H1 (cell line): Measurements from ENCODE around the gene RGR. TPM values are rescaled to one million over a fixed set of nuclear protein-coding genes. Genes with fewer than 3 reads are reported as not detected.

Experiments
- CTCF ChIA-PET: fragments of 300-600 bp; sonication (Branson Sonifier 250); formaldehyde crosslinking; loops from one replicate; lab custom pipeline; 2021; ENCODE audit not compliant: partially characterized antibody; lab: Charles Lee
- POLR2A ChIA-PET: fragments of 300-600 bp; sonication (Branson Sonifier 250); formaldehyde crosslinking; loops from one replicate; lab custom pipeline; 2021; ENCODE audit warnings: inconsistent platforms; ENCODE audit not compliant: partially characterized antibody; lab: Charles Lee
- DNase-seq, 2 experiments: peaks; one replicate each; pipeline versions ENCODE4 v3.0.0 to v3.0.0-alpha.2; 2010 to 2022; ENCODE audit warnings: low spot score in 2 of 2, low read depth in 1 of 2, mixed read lengths in 1 of 2
- FAIRE-seq: peaks from 2 replicates; lab custom pipeline; 2011; peaks lifted over from hg19 to GRCh38; lab: Jason Lieb, UNC
- H2AFZ ChIP-seq: 2 replicates; pipeline ENCODE4 v1.8.1; 2012; ENCODE audit warnings: low read length, inconsistent platforms
- H2AK5ac ChIP-seq: 2 replicates; pipeline ENCODE4 v1.6.1; 2013; ENCODE audit warnings: low read depth, low read length
- H2BK120ac ChIP-seq: replicated peaks from 2 replicates; pipeline ENCODE3; 2013; ENCODE audit warnings: low read depth, low read length, inconsistent platforms
- H2BK12ac ChIP-seq: 2 replicates; pipeline ENCODE4 v1.6.1; 2013; ENCODE audit warnings: low read depth, low read length
- H2BK15ac ChIP-seq: 2 replicates; pipeline ENCODE4 v1.6.1; 2013; ENCODE audit warnings: low read length
- H2BK20ac ChIP-seq: 2 replicates; pipeline ENCODE4 v1.6.1; 2013; ENCODE audit warnings: low read length
- H2BK5ac ChIP-seq: 2 replicates; pipeline ENCODE4 v1.6.1; 2013; ENCODE audit warnings: low read depth, low read length
- H3K14ac ChIP-seq: 2 replicates; pipeline ENCODE4 v1.6.1; 2013; ENCODE audit warnings: inconsistent platforms; ENCODE audit not compliant: insufficient read length
- H3K18ac ChIP-seq: 2 replicates; pipeline ENCODE4 v1.6.1; 2013; ENCODE audit warnings: low read length; ENCODE audit errors: extremely low read depth
- H3K23ac ChIP-seq: 2 replicates; pipeline ENCODE4 v1.6.1; 2013; ENCODE audit warnings: inconsistent platforms; ENCODE audit not compliant: insufficient read length
- H3K23me2 ChIP-seq: 2 replicates; pipeline ENCODE4 v1.6.1; 2013; ENCODE audit warnings: low read depth, low read length
- H3K27ac ChIP-seq: 2 replicates; pipeline ENCODE4 v1.6.1; 2011; ENCODE audit warnings: low read depth, low read length, inconsistent platforms
- H3K27me3 ChIP-seq, 4 experiments: replicated peaks in 1 of 4; 1 replicate in 1 of 4; 2 replicates in 3 of 4; pipeline versions ENCODE4 v1.6.1 to v1.8.1; 2011 to 2013; ENCODE audit warnings: low read length in 3 of 4, mild to moderate bottlenecking in 3 of 4, inconsistent platforms in 2 of 4, mixed read lengths in 2 of 4, moderate library complexity in 1 of 4; ENCODE audit not compliant: control insufficient read depth in 3 of 4, insufficient read depth in 3 of 4; ENCODE audit errors: extremely low read depth in 1 of 4
- H3K36me3 ChIP-seq, 4 experiments: 2 replicates each; pipeline versions ENCODE4 v1.6.1 to v1.8.1; 2011 to 2013; ENCODE audit warnings: mild to moderate bottlenecking in 4 of 4, low read length in 3 of 4, moderate library complexity in 2 of 4, control low read depth in 1 of 4, inconsistent platforms in 1 of 4; ENCODE audit not compliant: insufficient read depth in 4 of 4, control insufficient read depth in 2 of 4
- H3K4ac ChIP-seq: replicated peaks from 2 replicates; pipeline ENCODE3; 2013; ENCODE audit warnings: low read length, low read depth, mixed read lengths, inconsistent platforms; ENCODE audit not compliant: insufficient read length
- H3K4me1 ChIP-seq, 4 experiments: replicated peaks in 1 of 4; 1 replicate in 1 of 4; 2 replicates in 3 of 4; pipeline versions ENCODE4 v1.6.1 to v1.8.1; 2011 to 2013; ENCODE audit warnings: low read length in 3 of 4, inconsistent platforms in 2 of 4, mixed read lengths in 1 of 4; ENCODE audit not compliant: insufficient read depth in 4 of 4, control insufficient read depth in 3 of 4
- H3K4me2 ChIP-seq, 2 experiments: 2 replicates each; pipeline versions ENCODE4 v1.6.1 to v1.8.1; 2011 to 2013; ENCODE audit warnings: low read depth in 2 of 2, low read length in 2 of 2, control low read depth in 1 of 2, inconsistent platforms in 1 of 2, mild to moderate bottlenecking in 1 of 2; ENCODE audit not compliant: insufficient read depth in 1 of 2
- H3K4me3 ChIP-seq, 4 experiments: fragments of 200-600, 300-600 bp in 1 of 4; sonication (generic), shearing (Covaris generic), sonication (Bioruptor Twin) in 1 of 4; 2 replicates each; pipeline versions ENCODE4 v1.5.1 to v1.8.1; 2011 to 2016; ENCODE audit warnings: low read length in 4 of 4, low read depth in 3 of 4, control low read depth in 2 of 4, inconsistent platforms in 2 of 4, mild to moderate bottlenecking in 2 of 4, mixed read lengths in 1 of 4, moderate library complexity in 1 of 4; ENCODE audit not compliant: insufficient read depth in 2 of 4; ENCODE audit errors: extremely low read depth in 1 of 4
- H3K56ac ChIP-seq: replicated peaks from 2 replicates; pipeline ENCODE3; 2013; ENCODE audit warnings: low read depth, mild to moderate bottlenecking, mixed read lengths, low read length, inconsistent platforms; ENCODE audit not compliant: insufficient read length
- H3K79me1 ChIP-seq: 2 replicates; pipeline ENCODE4 v1.6.1; 2013; ENCODE audit warnings: low read depth, low read length, control low read depth
- H3K79me2 ChIP-seq, 2 experiments: 2 replicates each; pipeline versions ENCODE4 v1.6.1 to v1.8.1; 2012 to 2013; ENCODE audit warnings: low read length in 2 of 2, mild to moderate bottlenecking in 2 of 2, inconsistent platforms in 1 of 2; ENCODE audit not compliant: insufficient read depth in 2 of 2, control insufficient read depth in 1 of 2
- H3K9ac ChIP-seq, 4 experiments: replicated peaks in 1 of 4; 1 replicate in 1 of 4; 2 replicates in 3 of 4; pipeline versions ENCODE4 v1.6.1 to v1.8.1; 2011 to 2013; ENCODE audit warnings: low read depth in 3 of 4, low read length in 3 of 4, control low read depth in 2 of 4, mild to moderate bottlenecking in 2 of 4, moderate library complexity in 2 of 4, inconsistent platforms in 1 of 4; ENCODE audit errors: extremely low read depth in 1 of 4
- H3K9me3 ChIP-seq, 2 experiments: 2 replicates each; pipeline versions ENCODE4 v1.6.1 to v1.8.1; 2012 to 2013; ENCODE audit warnings: mild to moderate bottlenecking in 2 of 2, moderate library complexity in 2 of 2, control low read depth in 1 of 2, inconsistent platforms in 1 of 2, low read depth in 1 of 2, low read length in 1 of 2, mixed read lengths in 1 of 2; ENCODE audit not compliant: insufficient read depth in 2 of 2
- H4K20me1 ChIP-seq, 2 experiments: replicated peaks in 1 of 2; 2 replicates each; pipeline versions ENCODE3 to v1.8.1; 2011 to 2013; ENCODE audit warnings: inconsistent platforms in 2 of 2, low read length in 2 of 2, mild to moderate bottlenecking in 1 of 2; ENCODE audit not compliant: insufficient read depth in 2 of 2, control insufficient read depth in 1 of 2
- H4K5ac ChIP-seq: 2 replicates; pipeline ENCODE4 v1.6.1; 2013; ENCODE audit warnings: low read length, low read depth, mixed read lengths, inconsistent platforms; ENCODE audit not compliant: insufficient read length
- H4K8ac ChIP-seq: 2 replicates; pipeline ENCODE4 v1.8.0; 2013; ENCODE audit warnings: mild to moderate bottlenecking, moderate library complexity, low read length, inconsistent platforms; ENCODE audit not compliant: insufficient read depth; ENCODE audit errors: extremely low read depth
- H4K91ac ChIP-seq: replicated peaks from 2 replicates; pipeline ENCODE3; 2013; ENCODE audit warnings: low read length, mixed read lengths, inconsistent platforms; ENCODE audit not compliant: insufficient read length
- CHD1 ChIP-seq: IDR thresholded peaks from 2 replicates; pipeline ENCODE4 v1.6.1; 2012; ENCODE audit warnings: low read depth, low read length, improper control_type of control experiment
- CHD2 ChIP-seq: IDR thresholded peaks from 2 replicates; pipeline ENCODE4 v1.6.1; 2012; ENCODE audit warnings: low read length, improper control_type of control experiment
- CREB1 ChIP-seq: IDR thresholded peaks from 2 replicates; pipeline ENCODE4 v1.6.1; 2012; ENCODE audit warnings: inconsistent platforms
- JUND ChIP-seq: IDR thresholded peaks from 2 replicates; pipeline ENCODE4 v1.6.1; 2011; ENCODE audit warnings: mild to moderate bottlenecking, improper control_type of control experiment, low read length
- RAD21 ChIP-seq, 2 experiments: IDR thresholded peaks in 1 of 2; conservative IDR thresholded peaks in 1 of 2; 2 replicates each; pipeline ENCODE4 v1.6.1; 2011; ENCODE audit warnings: low read depth in 2 of 2, low read length in 2 of 2, improper control_type of control experiment in 1 of 2, inconsistent platforms in 1 of 2, mild to moderate bottlenecking in 1 of 2, moderate library complexity in 1 of 2
- SUZ12 ChIP-seq: fragments of 200-600 bp; sonication (generic); IDR thresholded peaks from 2 replicates; pipeline ENCODE4 v1.6.1; 2012; ENCODE audit warnings: mild to moderate bottlenecking, inconsistent platforms, low read length, moderate library complexity, mixed read lengths
- TBP ChIP-seq: IDR thresholded peaks from 2 replicates; pipeline ENCODE4 v1.6.1; 2011; ENCODE audit warnings: low read depth, low read length, improper control_type of control experiment
- TEAD4 ChIP-seq: IDR thresholded peaks from 2 replicates; pipeline ENCODE4 v1.6.1; 2012; ENCODE audit warnings: low read depth, low read length, inconsistent platforms, mixed read lengths
- WGBS, 2 experiments: shearing (Covaris generic) in 1 of 2; methylation state at CpG; one replicate each; pipeline versions ENCODE4 v1.1.6 to v1.1.7; 2013 to 2015; ENCODE audit warnings: low lambda C conversion rate in 2 of 2, mixed read lengths in 2 of 2, inconsistent platforms in 1 of 2, low coverage in 1 of 2, missing lambda C conversion rate in 1 of 2; ENCODE audit not compliant: insufficient replicate concordance in 2 of 2, insufficient coverage in 1 of 2, insufficient read length in 1 of 2; ENCODE audit errors: extremely low coverage in 1 of 2, missing lambda C conversion rate in 1 of 2; 5-methylcytosine and 5-hydroxymethylcytosine counted together
- polyA plus RNA-seq, 7 experiments: library from polyadenylated mRNA; depleted of rRNA in 3 of 7; stranded (reverse) in 5 of 7; unstranded in 2 of 7; fragments of >200 nt in 5 of 7; fragments of 200-250 nt in 2 of 7; gene quantifications; 1 replicate in 5 of 7; 2 replicates in 1 of 7; 4 replicates in 1 of 7; pipeline versions ENCODE4 v1.2.1 to v1.2.3, GENCODE V29; 2011 to 2013; ENCODE audit warnings: missing spikeins in 2 of 7, mixed read lengths in 2 of 7
- total RNA-seq: library from RNA; stranded (reverse); fragmentation: NEBNext Ultra II Directional; extraction: Animal tissue kit (Norgen Biotek cat#: 25700); gene quantifications from 2 replicates; pipeline ENCODE4 v1.2.1, GENCODE V29; 2021

The RGR gene
- total and polyA plus RNA-seq, 2 of the 8 experiments (the other 6 are each of a cell fraction or from before 2014, with no cell fraction given), result not detected

DNA sequence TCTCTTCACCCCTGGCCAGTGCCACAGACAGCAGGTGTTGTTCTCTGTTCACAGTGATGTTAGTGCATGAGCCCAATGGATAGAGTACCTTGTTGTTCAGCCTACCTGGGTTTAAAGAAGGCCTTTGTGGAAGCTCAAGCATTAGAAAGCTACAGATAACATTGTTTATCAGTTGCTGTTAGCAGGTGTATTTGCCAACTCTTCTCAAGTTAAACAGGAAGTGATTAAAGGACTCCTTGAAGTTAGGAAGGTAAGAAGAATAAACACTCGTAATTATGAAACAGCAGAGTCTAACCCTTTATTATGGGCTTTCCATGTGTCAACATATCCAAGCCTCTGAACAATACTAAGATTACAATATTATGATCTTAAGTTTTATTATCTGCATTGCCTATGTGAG is 25.9 kb downstream of the RGR start:
- H3K27me3 ChIP-seq, result no peaks in the 10 kb centered on the region
- DNase-seq (no peak), FAIRE-seq (no peak)
- H2BK12ac ChIP-seq, result no peak overlapping the region
- ChIA-PET POLR2A (interaction anchor here (0.6 kb wide), 1 partner anchor 51 kb away, joined by 3 read pairs; no protein-coding TSS in a partner anchor), CTCF (interaction anchor here (15.5 kb wide), 1 partner anchor 271 kb away, joined by 558 read pairs; no protein-coding TSS in a partner anchor)
- no peak overlapping the region for H3K56ac ChIP-seq
- no peak overlapping the region for H3K23ac ChIP-seq
- TF ChIP-seq JUND, result no peak
- TF ChIP-seq CHD2, result no peak
- TF ChIP-seq TEAD4, result no peak
- no peak for TF ChIP-seq CREB1
- TF ChIP-seq TBP, result no peak
- no peak for TF ChIP-seq RAD21 (IDR thresholded peaks at IDR 0.05 in 1 of 2, conservative IDR thresholded peaks at IDR 0.05 in 1 of 2; ENCODE audit: low read depth in 2 of 2, low read length in 2 of 2)
- no peak for TF ChIP-seq CHD1
- no peak for TF ChIP-seq SUZ12
- no peaks in the 10 kb centered on the region for H3K79me2 ChIP-seq
- no peak overlapping the region for H2BK15ac ChIP-seq
- WGBS, 2 experiments, result 83% methylated on average over 1 of the region's 1 CpG; no CpG with 5 or more reads in 1 of the 2 experiments
- H2AK5ac ChIP-seq, result no peak overlapping the region
- no peak overlapping the region for H4K8ac ChIP-seq
- H2BK120ac ChIP-seq, result no peak overlapping the region
- H3K9me3 ChIP-seq, result no peaks in the 10 kb centered on the region
- H4K5ac ChIP-seq, result no peak overlapping the region
- H3K9ac ChIP-seq, result no peak overlapping the region
- H3K4me2 ChIP-seq, result no peak overlapping the region
- no peak overlapping the region for H2BK5ac ChIP-seq
- H3K79me1 ChIP-seq, result no peaks in the 10 kb centered on the region
- no peak overlapping the region for H2AFZ ChIP-seq
- H3K18ac ChIP-seq, result no peak overlapping the region
- no peaks in the 10 kb centered on the region for H4K20me1 ChIP-seq
- H3K23me2 ChIP-seq, result peaks cover 2% of the 10 kb centered on the region; the same call in 1 of the 2 replicates
- no peaks in the 10 kb centered on the region for H3K4me1 ChIP-seq
- no peak overlapping the region for H3K4me3 ChIP-seq
- no peak overlapping the region for H3K27ac ChIP-seq
- no peaks in the 10 kb centered on the region for H3K36me3 ChIP-seq
- H2BK20ac ChIP-seq, result no peak overlapping the region
- no peak overlapping the region for H3K4ac ChIP-seq
- H3K14ac ChIP-seq, result no peak overlapping the region
- H4K91ac ChIP-seq, result no peak overlapping the region
